ENCODE data around the gene PDE6G. TPM values are rescaled to one million over a fixed set of nuclear protein-coding genes. Genes with fewer than 3 reads are reported as not detected.

PDE6G gene
- total and polyA plus RNA-seq, 2 of the 4 experiments (the other 2 are of a cell fraction): 2.7 TPM; not detected in 1

- TF ChIP-seq ELK1 (IDR thresholded peaks at IDR 0.05; ENCODE audit: borderline replicate concordance, low read depth, low read length) (no peak), CEBPB (IDR thresholded peaks at IDR 0.05; ENCODE audit: low read depth, low read length) (no peak), MXI1 (IDR thresholded peaks at IDR 0.05; ENCODE audit: borderline replicate concordance, low read depth, low read length) (no peak), CHD1 (IDR thresholded peaks at IDR 0.05; ENCODE audit: low read depth, low read length) (no peak), RCOR1 (IDR thresholded peaks at IDR 0.05; ENCODE audit: insufficient replicate concordance, low read length) (no peak), BHLHE40 (IDR thresholded peaks at IDR 0.05; ENCODE audit: low read depth, low read length) (no peak), CTCF (conservative IDR thresholded peaks at IDR 0.05; ENCODE audit: low read depth, low read length) (no peak), USF2 (IDR thresholded peaks at IDR 0.05; ENCODE audit: low read depth, low read length) (no peak), RFX5 (IDR thresholded peaks at IDR 0.05; ENCODE audit: low read depth, low read length) (no peak), MAZ (IDR thresholded peaks at IDR 0.05; ENCODE audit: borderline replicate concordance, low read depth, low read length) (no peak), RAD21 (IDR thresholded peaks at IDR 0.05; ENCODE audit: low read length) (no peak), MAFK (IDR thresholded peaks at IDR 0.05; ENCODE audit: low read depth, low read length) (no peak), NFE2L2 (IDR thresholded peaks at IDR 0.05; ENCODE audit: low read depth, low read length) (no peak), POLR2A (IDR thresholded peaks at IDR 0.05; ENCODE audit: low read depth, low read length) (no peak), FOS (IDR thresholded peaks at IDR 0.05; ENCODE audit: low read depth, low read length) (no peak)
These were observed 20.6 kb upstream of the PDE6G start for GRCh38 chr17:81676906-81677305.

More at GRCh38 chr17:81676906-81677305, 20.6 kb upstream of the PDE6G start:
- Histone ChIP-seq H3K9me1 (ENCODE audit: insufficient read depth, low read length) (no peaks in the 10 kb centered on the region), H3K14ac (replicated peaks; ENCODE audit: low read depth, low read length) (no peak overlapping the region), H3K23ac (ENCODE audit: low read depth, low read length) (no peak overlapping the region), H3K9ac (ENCODE audit: low read depth, low read length) (no peak overlapping the region), H3K79me1 (ENCODE audit: low read depth in 1 of 2, low read length in 2 of 2) (peaks cover 15 to 63% of the 10 kb centered on the region in 2 experiments; a peak in 3 of 4 replicates), H2AK9ac (replicated peaks; ENCODE audit: low read depth, low read length, poor library complexity) (no peak overlapping the region), H3K18ac (ENCODE audit: low read depth, low read length) (no peak overlapping the region), H2BK5ac (ENCODE audit: low read depth, low read length, poor library complexity, severe bottlenecking) (no peak overlapping the region), H3K9me3 (ENCODE audit: control insufficient read depth, insufficient read depth, low read length) (no peaks in the 10 kb centered on the region), H2BK20ac (ENCODE audit: low read depth, low read length) (no peak overlapping the region), H2BK120ac (ENCODE audit: low read depth, low read length) (no peak overlapping the region), H2AK5ac (ENCODE audit: low read depth, low read length) (no peak overlapping the region), H4K20me1 (ENCODE audit: insufficient read depth, low read length) (peaks cover 3% of the 10 kb centered on the region), H3K4ac (ENCODE audit: low read depth, low read length) (no peak overlapping the region), H3K56ac (ENCODE audit: extremely low read depth, insufficient read depth, low read length) (no peak overlapping the region), H3K4me3 (ENCODE audit: insufficient read depth, low read depth, low read length) (no peak overlapping the region), H3K27me3 (ENCODE audit: control insufficient read depth, insufficient read depth, low read length) (no peaks in the 10 kb centered on the region), H2BK15ac (ENCODE audit: low read depth, low read length) (no peak overlapping the region), H2AFZ (replicated peaks; ENCODE audit: low read length, poor library complexity) (no peak overlapping the region), H3K36me3 (ENCODE audit: control insufficient read depth, insufficient read depth, low read length) (peaks cover 31% of the 10 kb centered on the region), H3K4me1 (ENCODE audit: control insufficient read depth, insufficient read depth, low read length) (no peaks in the 10 kb centered on the region), H3K27ac (ENCODE audit: insufficient read depth, low read length) (no peak overlapping the region), H4K91ac (ENCODE audit: insufficient read depth, low read depth, low read length) (no peak overlapping the region), H4K5ac (ENCODE audit: low read depth, low read length) (0 out of 2 replicates have a peak overlapping the region, but pooled peaks have one; percentile 18), H3K4me2 (ENCODE audit: low read depth, low read length) (no peak overlapping the region), H4K8ac (ENCODE audit: low read depth in 2 of 2, low read length in 2 of 2) (no peak overlapping the region)
- dilution Hi-C loops (cut with HindIII; ENCODE audit: low sequenced_read_pairs, unreplicated experiment): no loop called here
- 92% methylated on average over 14 of the region's 17 CpGs; no CpG with 5 or more reads in 1 of the 2 experiments for WGBS, 2 experiments (ENCODE audit: extremely low coverage in 2 of 2, insufficient read length in 1 of 2)
- in situ Hi-C loops (cut with MboI; ENCODE audit: low sequenced_read_pairs): no loop called here
- CTCF ChIA-PET: no interaction called here
- intact Hi-C loops (cut with micrococcal nuclease): no loop called here
- DNase-seq (no peak), ATAC-seq (ENCODE audit: low read depth) (no peak)
- POLR2A ChIA-PET (ENCODE audit: unreplicated experiment): no interaction called here
- BruUV-seq (replicated peaks): no TSS peak
